MG63 (cell line): ENCODE data around the gene ZNF337. TPM values are rescaled to one million over a fixed set of nuclear protein-coding genes. Genes with fewer than 3 reads are reported as not detected.
A peak's percentile ranks its signal among the peaks of the same experiment; 100 is the strongest.
"Not testable (repeated sequence)": the region's sequence is repeated elsewhere in the genome, so short reads cannot be mapped to it uniquely, and the experiment has no call there.

Source experiments
- DNase-seq: peaks from one replicate; pipeline ENCODE4 v3.0.0-alpha.2; 2020
- H3K27me3 ChIP-seq: fragments of 250-450 bp; sonication (Bioruptor Pico); 2 replicates; pipeline ENCODE4 v1.5.1; 2020; ENCODE audit warnings: mild to moderate bottlenecking, moderate library complexity
- H3K36me3 ChIP-seq: fragments of 250-450 bp; sonication (Bioruptor Pico); 2 replicates; pipeline ENCODE4 v1.5.1; 2020; ENCODE audit warnings: mild to moderate bottlenecking, moderate library complexity
- H3K4me3 ChIP-seq: fragments of 250-450 bp; sonication (Bioruptor Pico); 2 replicates; pipeline ENCODE4 v1.5.1; 2020; ENCODE audit warnings: mild to moderate bottlenecking, moderate library complexity
- H3K9me3 ChIP-seq: fragments of 250-450 bp; sonication (Bioruptor Pico); 2 replicates; pipeline ENCODE4 v1.5.1; 2020; ENCODE audit warnings: mild to moderate bottlenecking, moderate library complexity
- total RNA-seq: library from RNA; depleted of rRNA; stranded (reverse); fragments of >200 nt; shearing (Covaris generic); gene quantifications from 2 replicates; pipeline ENCODE4 v1.2.3, GENCODE V29; 2014; ENCODE audit warnings: low replicate concordance

The ZNF337 gene
- total RNA-seq, 1 experiment from 2014 or later: 3.7 TPM

DNA sequence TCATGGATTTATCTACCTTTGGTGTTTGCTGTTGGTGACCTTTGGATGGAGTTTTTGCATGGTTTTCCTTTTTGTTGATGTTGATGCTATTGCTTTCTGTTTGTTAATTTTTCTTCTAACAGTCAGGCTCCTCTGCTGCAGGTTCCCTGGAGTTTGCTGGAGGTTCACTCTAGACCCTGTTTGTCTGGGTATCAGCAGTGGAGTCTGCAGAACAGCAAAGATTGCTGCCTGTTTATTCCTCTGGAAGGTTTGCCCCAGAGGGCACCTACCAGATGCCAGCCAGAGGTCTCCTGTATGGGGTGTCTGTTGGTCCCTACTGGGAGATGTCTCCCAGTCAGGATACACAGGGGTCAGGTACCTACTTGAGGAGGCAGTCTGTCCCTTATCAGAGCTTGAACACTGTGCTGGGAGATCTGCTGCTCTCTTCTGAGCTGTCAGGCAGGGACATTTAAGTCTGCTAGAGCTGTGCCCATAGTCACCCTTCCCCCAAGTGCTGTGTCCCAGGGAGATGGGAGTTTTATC lies 9.2 kb upstream of the ZNF337 start:
- no peak for DNase-seq
- Histone ChIP-seq H3K36me3 (no peaks in the 10 kb centered on the region), H3K9me3 (no peaks in the 10 kb centered on the region)

DNA sequence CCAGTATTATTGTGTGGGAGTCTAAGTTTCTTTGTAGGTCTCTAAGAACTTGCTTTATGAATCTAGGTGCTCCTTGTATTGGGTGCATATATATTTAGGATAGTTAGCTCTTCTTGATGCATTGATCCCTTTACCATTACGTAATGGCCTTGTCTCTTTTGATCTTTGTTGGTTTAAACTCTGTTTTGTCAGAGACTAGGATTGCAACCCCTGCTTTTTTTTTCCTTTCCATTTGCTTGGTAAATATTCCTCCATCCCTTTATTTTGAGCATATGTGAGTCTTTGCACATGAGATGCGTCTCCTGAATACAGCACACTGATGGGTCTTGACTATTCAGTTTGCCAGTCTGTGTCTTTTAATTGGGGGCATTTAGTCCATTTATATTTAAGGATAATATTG lies 7.7 kb upstream of the ZNF337 start:
- not testable (repeated sequence) for H3K4me3 ChIP-seq, DNase-seq, H3K27me3 ChIP-seq, H3K36me3 ChIP-seq
- H3K9me3 ChIP-seq: peaks cover 10% of the 10 kb centered on the region

More for the DNA sequence above, 9.2 kb upstream of the ZNF337 start:
- Histone ChIP-seq H3K27me3 (no peaks in the 10 kb centered on the region), H3K4me3 (no peak overlapping the region)

DNA sequence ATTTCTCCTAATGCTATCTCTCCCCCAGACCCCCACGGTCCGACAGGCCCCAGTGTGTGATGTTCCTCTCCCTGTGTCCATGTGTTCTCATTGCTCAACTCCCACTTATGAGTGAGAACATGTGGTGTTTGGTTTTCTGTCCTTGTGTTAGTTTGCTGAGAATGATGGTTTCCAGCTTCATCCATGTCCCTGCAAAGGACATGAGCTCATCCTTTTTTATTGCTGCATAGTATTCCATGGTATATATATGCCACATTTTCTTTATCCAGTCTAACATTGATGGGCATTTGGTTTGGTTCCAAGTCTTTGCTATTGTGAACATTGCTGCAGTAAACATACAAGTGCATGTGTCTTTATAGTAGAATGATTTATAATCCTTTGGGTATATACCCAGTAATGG lies 4.2 kb upstream of the ZNF337 start:
- H3K9me3 ChIP-seq: peaks cover 10% of the 10 kb centered on the region
- DNase-seq, H3K36me3 ChIP-seq, H3K27me3 ChIP-seq, H3K4me3 ChIP-seq: not testable (repeated sequence)

DNA sequence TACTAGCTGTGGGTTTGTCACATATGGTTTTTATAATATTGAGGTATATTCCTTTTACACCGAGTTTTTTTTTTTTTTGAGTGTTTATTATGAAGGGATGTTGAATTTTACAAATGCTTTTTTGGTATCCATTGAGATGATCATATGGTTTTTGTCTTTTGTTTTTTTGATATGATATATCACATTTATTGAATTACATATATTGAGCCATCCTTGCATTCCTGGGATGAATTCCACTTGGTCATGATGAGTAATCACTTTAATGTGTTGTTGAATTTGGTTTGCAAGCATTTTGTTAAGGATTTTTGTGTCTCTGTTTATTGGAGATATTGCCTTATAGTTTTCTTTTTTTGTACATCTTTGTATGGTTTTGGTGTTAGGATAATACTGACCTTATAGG lies 3.3 kb upstream of the ZNF337 start:
- no peak overlapping the region for H3K4me3 ChIP-seq
- no peaks in the 10 kb centered on the region for H3K27me3 ChIP-seq
- peaks cover 10% of the 10 kb centered on the region for H3K9me3 ChIP-seq
- no peak for DNase-seq
- no peaks in the 10 kb centered on the region for H3K36me3 ChIP-seq

DNA sequence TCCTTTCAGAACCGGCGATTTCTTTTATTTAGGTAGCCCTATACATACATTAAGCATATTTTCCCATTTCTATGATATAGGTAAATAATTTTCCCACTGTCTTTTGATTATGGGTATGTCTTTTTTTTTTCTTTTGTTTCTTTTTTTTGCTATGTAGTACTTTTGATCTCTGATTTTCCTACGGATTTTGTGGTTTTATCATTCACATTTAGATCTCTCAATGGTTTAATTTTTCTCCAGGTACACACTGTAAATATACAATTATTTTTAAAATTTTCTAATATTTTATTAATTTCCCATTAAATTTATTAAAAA lies 436 bp upstream of the ZNF337 start:
- H3K27me3 ChIP-seq: no peaks in the 10 kb centered on the region
- peaks cover 10% of the 10 kb centered on the region for H3K9me3 ChIP-seq
- H3K36me3 ChIP-seq: no peaks in the 10 kb centered on the region
- DNase-seq: no peak
- peak overlapping the region; percentile 82 for H3K4me3 ChIP-seq

DNA sequence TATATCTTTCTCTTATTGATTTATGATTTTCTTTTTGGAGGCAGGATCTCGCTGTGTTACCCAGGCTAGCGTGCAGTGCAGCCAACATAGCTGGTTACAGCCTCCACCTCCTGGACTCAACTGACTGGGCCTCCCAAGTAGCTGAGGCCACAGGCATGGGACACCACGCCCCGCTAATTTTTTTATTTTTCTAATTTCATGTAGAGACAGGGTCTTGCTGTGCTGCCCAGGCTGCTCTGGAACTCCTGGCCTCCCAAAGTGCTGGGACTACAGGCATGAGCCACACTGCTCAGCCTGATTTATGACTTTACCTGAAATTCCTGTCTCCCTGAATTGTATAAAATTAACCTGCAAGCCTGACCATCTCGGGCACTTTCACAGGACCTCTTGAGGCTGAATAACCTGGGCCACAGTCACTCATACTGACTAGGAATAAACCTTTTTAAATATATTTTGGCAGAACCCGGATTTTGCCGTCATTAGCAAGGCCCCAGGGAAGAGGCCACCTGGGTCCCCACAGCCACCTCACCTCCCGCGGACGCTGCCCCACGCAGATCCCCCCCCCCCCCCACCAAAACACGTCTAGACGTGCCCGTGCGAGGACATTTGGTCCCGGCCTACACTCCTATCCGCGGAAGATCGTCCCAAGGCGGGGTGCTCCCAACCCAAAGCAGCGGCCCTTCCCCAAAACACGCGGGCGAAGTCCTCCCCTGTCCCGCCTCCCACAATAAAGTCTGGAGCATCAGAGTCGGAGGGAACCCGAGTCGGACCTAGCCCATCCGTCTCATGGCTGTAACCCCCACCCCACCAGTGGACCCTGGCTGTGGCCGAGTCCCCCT lies 902 bp downstream of the ZNF337 start:
- no peaks in the 10 kb centered on the region for H3K36me3 ChIP-seq
- H3K9me3 ChIP-seq: peaks cover 10% of the 10 kb centered on the region
- no peaks in the 10 kb centered on the region for H3K27me3 ChIP-seq
- no peak for DNase-seq
- peak overlapping the region; percentile 82 for H3K4me3 ChIP-seq

DNA sequence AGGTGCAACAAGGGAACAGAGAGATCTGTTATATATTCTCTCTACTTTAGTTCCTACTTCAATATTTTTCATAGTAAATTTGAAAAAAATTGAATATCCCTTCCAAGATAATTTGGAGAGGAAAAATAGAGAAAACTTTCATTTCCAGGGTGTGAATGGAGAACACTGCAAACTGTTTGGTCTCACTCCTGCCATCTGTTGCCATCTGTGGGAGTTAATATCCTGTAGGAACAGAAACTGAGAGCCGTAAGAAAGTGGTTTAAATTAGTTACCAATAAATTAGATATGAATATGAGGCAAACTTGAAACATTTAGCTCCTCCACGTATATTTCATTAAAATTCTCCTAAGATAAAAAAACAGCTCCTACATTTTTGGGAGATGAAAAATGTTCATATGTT lies 4.2 kb downstream of the ZNF337 start:
- no peaks in the 10 kb centered on the region for H3K36me3 ChIP-seq
- DNase-seq: no peak
- H3K27me3 ChIP-seq: no peaks in the 10 kb centered on the region
- H3K4me3 ChIP-seq: no peak overlapping the region
- H3K9me3 ChIP-seq: no peaks in the 10 kb centered on the region

DNA sequence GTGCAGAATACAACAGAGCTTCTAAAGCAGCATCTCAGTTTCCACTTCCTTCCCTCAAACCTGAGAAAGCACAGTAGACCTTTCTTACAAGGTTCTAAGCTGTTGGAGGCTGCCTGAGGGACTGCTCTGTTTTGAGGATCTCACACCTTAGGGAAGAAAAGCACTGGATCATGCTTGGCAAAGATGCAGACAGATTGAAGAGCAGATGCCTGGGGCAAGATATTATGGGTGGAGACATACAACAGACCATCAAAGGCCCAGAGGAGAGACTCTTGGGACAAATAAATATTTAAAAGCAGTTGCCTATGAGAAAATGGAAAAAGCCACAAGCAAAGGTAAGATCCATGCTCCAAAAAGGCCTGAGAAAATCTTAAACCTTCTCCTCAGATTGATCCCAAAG lies 6.2 kb downstream of the ZNF337 start:
- no peak for DNase-seq
- Histone ChIP-seq H3K4me3 (no peak overlapping the region), H3K27me3 (no peaks in the 10 kb centered on the region), H3K9me3 (no peaks in the 10 kb centered on the region), H3K36me3 (no peaks in the 10 kb centered on the region)

DNA sequence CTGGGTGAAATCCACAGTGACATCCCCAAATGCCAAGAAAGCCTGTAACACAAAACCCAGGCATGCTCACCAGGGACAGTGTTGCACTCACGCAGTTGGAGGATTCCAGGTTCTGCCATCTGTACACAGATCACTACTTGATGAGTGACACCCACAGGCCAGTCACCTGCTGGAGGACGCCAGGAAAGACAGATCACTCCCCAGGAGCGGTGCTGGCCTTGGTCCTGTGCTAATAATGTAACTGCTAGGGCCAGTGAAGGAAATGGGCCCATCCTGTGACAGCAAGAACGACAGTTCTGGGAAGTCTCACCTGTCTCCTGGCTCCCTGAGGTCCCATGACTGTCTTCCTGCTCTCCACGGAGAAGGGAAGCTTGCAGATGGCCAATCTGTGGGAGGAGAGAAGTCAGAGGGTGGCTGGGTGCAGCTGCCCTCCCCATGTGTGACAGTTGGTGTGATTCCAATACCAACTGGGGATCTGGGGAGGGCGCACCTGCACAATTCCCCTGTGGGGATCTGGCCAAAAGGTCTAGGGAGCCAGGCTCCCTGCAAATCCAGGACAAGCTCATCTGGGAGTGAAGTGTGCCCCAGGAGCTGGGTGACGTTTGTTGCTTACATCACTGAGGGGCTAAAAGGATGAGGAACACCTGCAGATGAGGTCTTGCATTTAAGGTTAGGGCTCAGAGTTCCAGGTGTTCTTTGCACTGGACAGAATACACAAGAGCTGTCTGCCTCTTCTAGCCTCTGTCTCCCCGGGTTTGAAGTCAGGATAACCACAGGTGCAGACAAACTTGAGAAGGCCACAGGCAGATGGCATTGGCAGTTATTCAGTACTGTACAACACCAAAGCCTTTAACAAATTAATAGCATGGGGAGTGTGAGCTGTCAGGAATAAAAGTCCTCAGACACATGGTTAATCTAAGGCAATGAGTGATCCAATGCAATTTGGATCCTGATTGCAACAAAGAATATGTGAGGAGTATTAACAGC lies 10.3 kb downstream of the ZNF337 start:
- Histone ChIP-seq H3K36me3 (no peaks in the 10 kb centered on the region; the same call in 1 of the 2 replicates), H3K9me3 (no peaks in the 10 kb centered on the region), H3K27me3 (no peaks in the 10 kb centered on the region), H3K4me3 (no peak overlapping the region)
- no peak for DNase-seq

DNA sequence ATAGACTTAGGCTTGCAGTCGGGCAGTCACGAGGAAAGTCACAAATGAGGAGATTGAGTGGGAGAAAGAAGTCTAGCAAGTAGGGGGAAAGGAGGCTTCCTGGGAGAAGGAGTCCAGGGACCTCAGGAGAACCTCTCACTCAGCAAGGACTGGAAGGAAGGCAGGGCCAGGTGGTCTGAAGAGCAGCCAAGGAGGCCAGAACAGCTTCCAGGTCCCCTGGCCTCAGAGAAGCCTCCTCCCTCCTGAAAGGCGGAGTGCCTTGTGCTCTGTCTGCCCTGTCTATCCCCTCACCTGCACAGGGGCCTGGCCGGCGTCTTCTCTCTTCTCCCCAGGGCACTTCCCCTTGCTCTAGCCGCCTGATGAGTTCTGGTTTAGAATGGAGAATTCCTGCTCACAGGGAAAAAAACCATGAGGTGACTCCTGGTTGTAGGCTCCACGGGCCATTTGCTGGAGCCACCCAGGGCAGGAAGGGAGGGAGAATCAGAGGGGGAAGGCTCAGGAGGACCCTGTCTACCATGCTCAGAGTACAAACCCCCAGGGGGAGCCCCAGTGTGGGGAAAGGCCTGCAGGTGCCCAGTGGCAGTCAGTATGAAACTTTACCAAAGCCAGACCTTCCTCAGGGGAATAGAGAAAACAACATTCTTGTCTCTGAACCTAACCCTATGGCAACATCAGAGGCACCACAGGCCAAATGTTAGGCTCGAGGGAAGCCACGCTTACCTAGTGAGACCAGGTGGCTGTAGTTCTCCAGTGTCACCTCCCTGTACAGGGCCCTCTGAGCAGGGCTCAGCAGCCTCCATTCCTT lies 11.2 kb downstream of the ZNF337 start:
- Histone ChIP-seq H3K4me3 (no peak overlapping the region), H3K27me3 (no peaks in the 10 kb centered on the region), H3K9me3 (no peaks in the 10 kb centered on the region), H3K36me3 (peaks cover 3% of the 10 kb centered on the region)
- no peak for DNase-seq

DNA sequence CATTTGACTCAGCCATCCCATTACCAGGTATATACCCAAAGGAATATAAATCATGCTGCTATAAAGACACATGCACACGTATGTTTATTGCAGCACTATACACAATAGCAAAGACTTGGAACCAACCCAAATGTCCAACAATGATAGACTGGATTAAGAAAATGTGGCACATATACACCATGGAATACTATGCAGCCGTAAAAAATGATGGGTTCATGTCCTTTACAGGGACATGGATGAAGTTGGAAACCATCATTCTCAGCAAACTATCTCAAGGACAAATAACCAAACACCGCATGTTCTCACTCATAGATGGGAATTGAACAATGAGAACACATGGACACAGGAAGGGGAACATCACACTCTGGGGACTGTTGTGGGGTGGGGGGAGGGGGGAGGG lies 12.8 kb downstream of the ZNF337 start:
- not testable (repeated sequence) for H3K36me3 ChIP-seq, H3K4me3 ChIP-seq, DNase-seq, H3K9me3 ChIP-seq, H3K27me3 ChIP-seq

DNA sequence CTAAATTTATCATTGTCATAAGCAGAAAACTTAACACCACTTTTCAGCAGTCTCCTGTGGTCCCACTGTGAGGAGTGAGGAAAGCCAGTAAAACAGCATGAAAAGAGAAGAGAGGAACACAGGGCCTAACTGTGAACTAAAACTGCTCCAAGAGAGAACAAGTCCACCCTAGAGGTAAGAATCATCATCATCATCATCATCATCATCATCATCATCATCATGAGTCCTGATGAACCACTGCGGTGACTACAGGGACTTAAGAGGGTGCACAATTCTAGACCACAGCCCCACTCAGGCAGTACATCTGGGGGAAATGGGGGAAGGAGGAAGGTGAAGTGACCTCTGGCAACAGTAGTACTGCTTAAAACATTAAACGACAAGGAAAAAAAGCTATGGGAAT lies 13.6 kb downstream of the ZNF337 start:
- Histone ChIP-seq H3K9me3 (no peaks in the 10 kb centered on the region), H3K36me3 (peaks cover 14% of the 10 kb centered on the region), H3K27me3 (no peaks in the 10 kb centered on the region), H3K4me3 (no peak overlapping the region)
- no peak for DNase-seq

DNA sequence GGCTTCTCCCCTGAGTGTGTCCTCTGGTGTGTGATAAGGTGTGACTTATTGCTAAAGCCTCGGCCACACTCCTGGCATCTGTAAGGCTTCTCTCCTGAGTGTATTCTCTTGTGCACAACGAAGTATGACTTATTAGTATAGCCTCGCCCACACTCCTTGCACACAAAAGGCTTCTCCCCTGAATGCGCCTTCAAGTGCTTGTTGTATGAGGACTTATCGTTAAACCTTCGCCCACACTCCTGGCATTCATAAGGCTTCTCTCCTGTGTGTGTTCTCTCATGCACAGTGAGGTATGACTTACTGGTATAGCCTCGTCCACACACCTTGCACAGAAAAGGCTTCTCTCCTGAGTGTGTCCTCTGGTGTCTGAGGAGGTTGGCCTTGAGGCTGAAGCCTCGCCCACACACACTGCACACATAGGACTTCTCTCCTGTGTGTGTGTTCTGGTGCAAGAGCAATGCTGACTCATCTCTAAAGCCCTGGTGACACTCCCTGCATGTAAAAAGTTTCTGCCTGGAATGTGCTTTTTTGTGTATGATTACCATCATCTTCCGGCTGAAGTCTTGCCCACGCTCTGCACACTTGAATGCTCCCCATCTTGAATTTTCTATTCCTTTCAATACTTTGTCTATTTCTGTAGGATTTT lies 20.4 kb downstream of the ZNF337 start:
- Histone ChIP-seq H3K36me3 (peaks cover 45% of the 10 kb centered on the region), H3K27me3 (no peaks in the 10 kb centered on the region), H3K9me3 (no peaks in the 10 kb centered on the region), H3K4me3 (no peak overlapping the region)
- DNase-seq: peak; percentile 10

DNA sequence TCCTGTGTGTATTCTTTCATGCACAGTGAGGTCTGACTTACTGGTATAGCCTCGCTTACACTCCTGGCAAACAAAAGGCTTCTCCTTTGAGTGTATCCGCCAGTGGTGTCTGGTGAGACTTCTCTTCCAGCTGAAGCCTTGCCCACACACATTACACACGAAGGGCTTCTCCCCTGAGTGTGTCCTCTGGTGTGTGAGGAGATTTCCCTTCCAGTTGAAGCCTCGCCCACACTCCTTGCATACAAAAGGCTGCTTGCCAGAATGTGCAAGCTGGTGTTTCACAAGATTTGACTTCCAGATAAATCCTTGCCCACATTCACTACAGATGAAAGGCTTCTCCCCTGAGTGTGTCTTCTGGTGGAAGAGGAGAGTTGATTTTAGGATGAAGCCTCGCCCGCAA lies 21.5 kb downstream of the ZNF337 start:
- DNase-seq: no peak

DNA sequence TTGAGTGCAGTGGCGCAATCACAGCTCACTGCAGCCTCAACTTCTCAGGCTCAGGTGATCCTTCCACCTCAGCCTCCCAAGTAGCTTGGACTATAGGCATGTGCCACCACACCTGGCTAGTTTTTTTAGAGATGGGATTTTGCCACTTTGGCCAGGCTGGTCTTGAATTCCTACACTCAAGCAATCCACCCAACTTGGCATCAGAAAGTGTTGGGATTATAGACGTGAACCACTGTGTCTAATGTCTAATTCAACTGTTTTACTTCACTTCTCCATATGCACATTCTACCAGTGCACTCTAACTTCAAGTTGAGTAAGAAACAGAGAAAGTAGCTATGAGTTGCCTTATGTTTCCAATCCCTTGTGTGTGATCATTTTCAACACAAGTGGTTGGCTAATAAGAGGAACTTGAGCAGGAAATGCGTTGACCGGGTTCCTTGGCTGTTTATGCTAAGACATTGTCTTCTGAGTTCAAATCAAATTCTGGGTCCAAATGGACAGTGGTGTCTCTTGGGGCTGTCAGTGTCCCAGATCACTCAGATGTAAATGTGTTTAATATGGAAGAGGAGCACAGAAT lies 23.9 kb downstream of the ZNF337 start:
- H3K27me3 ChIP-seq: no peaks in the 10 kb centered on the region
- H3K4me3 ChIP-seq: no peak overlapping the region
- peaks cover 31% of the 10 kb centered on the region for H3K36me3 ChIP-seq
- H3K9me3 ChIP-seq: no peaks in the 10 kb centered on the region
- DNase-seq: no peak

More for the DNA sequence above, 21.5 kb downstream of the ZNF337 start:
- peaks cover 42% of the 10 kb centered on the region for H3K36me3 ChIP-seq
- no peaks in the 10 kb centered on the region for H3K27me3 ChIP-seq
- H3K9me3 ChIP-seq: no peaks in the 10 kb centered on the region
- H3K4me3 ChIP-seq: no peak overlapping the region
